Heart right ventricle (tissue), 16 donors: ENCODE results near the gene CD9. TPM values are rescaled to one million over a fixed set of nuclear protein-coding genes. Genes with fewer than 3 reads are reported as not detected.

ENCODE experiments used
- ATAC-seq, 8 donors: fragments of 200-7000 bp; cut with Tn5 transposase; one replicate each; pipeline ENCODE4 v1.9.1; 2020; ENCODE audit warnings: mild to moderate bottlenecking in 8 of 8, moderate library complexity in 8 of 8, moderate number of reproducible peaks in 1 of 8
- DNase-seq, 2 donors: peaks; one replicate each; pipeline ENCODE4 v3.0.0-alpha.2; 2020
- H3K27ac ChIP-seq, 10 donors: fragments of 200-600 bp; sonication (generic) in 2 of 10; one replicate each; pipeline versions ENCODE4 v1.5.0 to v1.8.0; 2020 to 2022; ENCODE audit warnings: mild to moderate bottlenecking in 3 of 10
- H3K27me3 ChIP-seq, 7 donors: fragments of 200-600 bp; one replicate each; pipeline ENCODE4 v1.8.0; 2021 to 2022; ENCODE audit warnings: mild to moderate bottlenecking in 2 of 7
- H3K36me3 ChIP-seq, 9 donors: fragments of 200-600 bp; sonication (generic) in 1 of 9; one replicate each; pipeline versions ENCODE4 v1.5.0 to v1.8.0; 2020 to 2022; ENCODE audit warnings: mild to moderate bottlenecking in 2 of 9
- H3K4me1 ChIP-seq, 9 donors: fragments of 200-600 bp; sonication (generic) in 1 of 9; one replicate each; pipeline versions ENCODE4 v1.5.0 to v1.8.0; 2020 to 2022; ENCODE audit warnings: mild to moderate bottlenecking in 4 of 9
- H3K4me3 ChIP-seq, 10 donors: fragments of 200-600 bp; sonication (generic) in 2 of 10; one replicate each; pipeline versions ENCODE4 v1.5.0 to v1.8.0; 2020 to 2022; ENCODE audit warnings: mild to moderate bottlenecking in 7 of 10, moderate library complexity in 2 of 10
- H3K9me3 ChIP-seq, 11 donors: fragments of 200-600 bp in 10 of 11; sonication (generic) in 2 of 11; one replicate each; pipeline versions ENCODE4 v1.5.0 to v1.8.0; 2013 to 2022; ENCODE audit warnings: mild to moderate bottlenecking in 2 of 11, control low read depth in 1 of 11, moderate library complexity in 1 of 11
- CTCF ChIP-seq, 9 donors: fragments of 200-600 bp; sonication (generic) in 2 of 9; IDR thresholded peaks; one replicate each; pipeline versions ENCODE4 v1.5.0 to v1.8.0; 2021 to 2022; ENCODE audit warnings: antibody characterized with exemption in 9 of 9, mild to moderate bottlenecking in 5 of 9, moderate library complexity in 1 of 9
- WGBS, 2 donors: extraction: QIAGEN DNeasy Blood & Tissue Kit; methylation state at CpG; one replicate each; pipeline ENCODE4 v1.1.7; 2013; ENCODE audit warnings: inconsistent platforms in 1 of 2; 5-methylcytosine and 5-hydroxymethylcytosine counted together
- intact Hi-C, 10 donors: fragments of 100-400 bp; cut with DNase I; formaldehyde crosslinking; loops; one replicate each; pipeline versions ENCODE4 v1.11.1 to v1.14.2; 2022
- polyA plus RNA-seq, 2 donors: library from polyadenylated mRNA; stranded (reverse); fragments of 200-250 nt; gene quantifications; one replicate each; pipeline ENCODE4 v1.2.3, GENCODE V29; 2013
- total RNA-seq, 10 donors: library from RNA; stranded (reverse); fragmentation: NEBNext Ultra II Directional in 3 of 10; extraction: Animal tissue kit (Norgen Biotek cat#: 25700) in 3 of 10; gene quantifications; one replicate each; pipeline versions ENCODE4 v1.2.1 to v1.2.4, GENCODE V29; 2021 to 2023
- donor health status: Arrhythmogenic right ventricular cardiomyopathy.
- donor health status: ischemic (EF 13 %, LVEDD 7.1; RV severe dilation, severe dysfunction).
- donor health status: healthy with polysubstance abuse.
- donor health status: DM: no; HTN: yes; CAD: no.
- donor health status: DM: no; HTN: no; CAD: no.
- donor health status: ischemic (EF 25% LVEDD 6.9; RV normal size, moderate dysfunction).
- donor health status: ischemic (EF 25% LVEDD 5.7; RV mildly dilated, moderate dysfunction).
- donor health status: healthy.
- donor health status: DM: yes; HTN: yes; CAD: no.
- donor health status: Ischemic cardiomyopathy.
- donor health status: ischemic (EF 35%, LVEDD 5.7; RV mildly dilated, moderate dysfunction).
- donor health status: nonischemic (EF 11% LVEDD 7.7; RV severe dilation, severe dysfunction).
- donor health status: DM: yes; HTN: yes; CAD: no.
- donor health status: PGD.
- donor health status: ischemic (EF 29% LVEDD 5.4; RV normal size, mild dysfunction).
- donor health status: nonischemic (EF 23%, LVEDD 6.1; RV moderate dilation, normal function).

The CD9 gene
- total and polyA plus RNA-seq, 12 donors, result 24.8 to 109 (median 54.2) TPM

- peaks cover 0 to 56% (median 36%) of the 10 kb centered on the region in 9 donors for H3K4me1 ChIP-seq
- WGBS, 2 donors, result 78 to 80% methylated on average over 7 of the region's 7 CpGs
- intact Hi-C loops, result loop anchor here in 6 of 10 donors (2.0 to 5.0 kb wide), 5 partner anchors 34 to 136 kb away; no protein-coding TSS in a partner anchor
Measured at GRCh38 chr12:6198051-6198450, 2.1 kb upstream of the CD9 start.

GRCh38 chr12:6198556-6198955 lies 1.6 kb upstream of the CD9 start:
- WGBS, 2 donors, result 97 to 98% methylated on average over 6 of the region's 6 CpGs
- TF ChIP-seq CTCF (IDR thresholded peaks at IDR 0.05), result no peak
- no peaks in the 10 kb centered on the region for H3K9me3 ChIP-seq
- DNase-seq (no peak), ATAC-seq (no peak)
- intact Hi-C loops, result loop anchor here in 6 of 10 donors (2.0 to 5.0 kb wide), 5 partner anchors 34 to 136 kb away; no protein-coding TSS in a partner anchor
- peaks cover 0 to 61% (median 41%) of the 10 kb centered on the region in 9 donors for H3K4me1 ChIP-seq
- no peaks in the 10 kb centered on the region for H3K36me3 ChIP-seq
- peak overlapping the region in 7 of 10 donors; percentile 91 to 99 (median 96) for H3K27ac ChIP-seq
- peaks cover 0 to 42% (median 0%) of the 10 kb centered on the region in 7 donors for H3K27me3 ChIP-seq
- no peak overlapping the region for H3K4me3 ChIP-seq

More at GRCh38 chr12:6198051-6198450, 2.1 kb upstream of the CD9 start:
- Histone ChIP-seq H3K36me3 (no peaks in the 10 kb centered on the region), H3K9me3 (no peaks in the 10 kb centered on the region), H3K4me3 (no peak overlapping the region), H3K27me3 (peaks cover 0 to 45% (median 0%) of the 10 kb centered on the region in 7 donors), H3K27ac (peak overlapping the region in 5 of 10 donors; percentile 37 to 99 (median 96))
- ATAC-seq, result no peak
- no peak for TF ChIP-seq CTCF (IDR thresholded peaks at IDR 0.05)
- no peak for DNase-seq

GRCh38 chr12:6198985-6199530 lies 1.1 kb upstream of the CD9 start:
- no peak for TF ChIP-seq CTCF (IDR thresholded peaks at IDR 0.05)
- peaks cover 0 to 66% (median 46%) of the 10 kb centered on the region in 9 donors for H3K4me1 ChIP-seq
- peak in 1 of 8 donors; percentile 2 for ATAC-seq

GRCh38 chr12:6199531-6200255 lies 507 bp upstream of the CD9 start:
- DNase-seq (peak in 1 of 2 donors; percentile 69), ATAC-seq (peak in 7 of 8 donors; percentile 2 to 33 (median 22))
- Histone ChIP-seq H3K27me3 (peaks cover 0 to 37% (median 0%) of the 10 kb centered on the region in 7 donors), H3K36me3 (no peaks in the 10 kb centered on the region), H3K27ac (peak overlapping the region; percentile 89 to 99 (median 95)), H3K9me3 (no peaks in the 10 kb centered on the region), H3K4me1 (peaks cover 3 to 72% (median 52%) of the 10 kb centered on the region in 9 donors), H3K4me3 (peak overlapping the region in 9 of 10 donors; percentile 65 to 99 (median 91))
- intact Hi-C loops, result loop anchor here in 6 of 10 donors (2.0 to 5.0 kb wide), 5 partner anchors 33 to 137 kb away; no protein-coding TSS in a partner anchor
- WGBS, 2 donors, result 15 to 17% methylated on average over 31 to 40 of the region's 42 CpGs
- no peak for TF ChIP-seq CTCF (IDR thresholded peaks at IDR 0.05)

More at GRCh38 chr12:6198985-6199530, 1.1 kb upstream of the CD9 start:
- Histone ChIP-seq H3K27ac (peak overlapping the region; percentile 89 to 99 (median 95)), H3K36me3 (no peaks in the 10 kb centered on the region), H3K27me3 (peaks cover 0 to 37% (median 0%) of the 10 kb centered on the region in 7 donors), H3K9me3 (no peaks in the 10 kb centered on the region), H3K4me3 (peak overlapping the region in 9 of 10 donors; percentile 65 to 99 (median 91))
- WGBS, 2 donors, result 53 to 64% methylated on average over 10 of the region's 10 CpGs
- intact Hi-C loops, result loop anchor here in 6 of 10 donors (2.0 to 5.0 kb wide), 5 partner anchors 33 to 137 kb away; no protein-coding TSS in a partner anchor
- DNase-seq, result no peak
